Kidney glomerular epithelial cell (primary cell): ENCODE measurements around the gene PTP4A2.
A peak's percentile ranks its signal among the peaks of the same experiment; 100 is the strongest.
"Not testable (repeated sequence)": the region's sequence is repeated elsewhere in the genome, so short reads cannot be mapped to it uniquely, and the experiment has no call there.

Source experiments
- DNase-seq: peaks from one replicate; lab custom pipeline; 2025; lab: John Stamatoyannopoulos, UW

Gene PTP4A2

DNA sequence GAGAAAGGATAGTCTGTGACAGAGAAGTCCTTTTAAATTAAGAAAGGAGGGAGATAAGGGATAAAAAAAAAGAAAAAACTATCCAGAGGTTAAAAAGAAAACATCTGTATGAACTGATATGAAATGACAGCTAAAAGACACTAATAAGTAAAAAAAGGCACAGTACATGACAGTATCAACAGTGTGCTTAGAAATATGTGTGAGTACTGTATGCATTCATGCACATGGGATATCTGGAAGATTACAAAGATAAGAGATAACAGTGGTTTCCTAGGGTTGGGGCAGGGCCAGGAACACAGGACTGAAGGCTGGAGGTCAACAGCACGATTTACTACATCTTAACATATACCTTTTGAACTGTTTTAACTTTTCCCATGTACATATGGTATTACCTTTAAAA lies 13.3 kb downstream of the PTP4A2 start:
- DNase-seq, result no peak

GRCh38 chr1:31923901-31924535 lies 14.2 kb downstream of the PTP4A2 start:
- DNase-seq, result no peak

DNA sequence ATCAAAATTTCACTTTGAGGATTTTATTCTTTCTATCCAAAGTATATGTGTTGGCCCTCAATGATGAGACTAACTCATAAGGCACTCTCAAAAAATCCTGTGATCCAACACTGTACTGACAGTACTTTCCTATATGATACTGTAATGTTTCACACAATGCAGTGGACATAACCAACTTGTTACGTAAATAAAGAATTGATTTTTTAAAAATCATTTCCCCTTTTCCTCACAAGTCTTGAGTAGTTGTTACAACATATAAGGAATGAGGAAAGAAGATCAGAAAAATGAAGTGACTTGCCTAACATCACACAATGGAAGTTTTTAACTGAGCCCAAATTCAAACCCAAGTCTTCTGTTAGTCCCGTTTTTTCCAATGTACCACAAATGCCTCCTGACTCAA lies 17.2 kb downstream of the PTP4A2 start:
- no peak for DNase-seq

DNA sequence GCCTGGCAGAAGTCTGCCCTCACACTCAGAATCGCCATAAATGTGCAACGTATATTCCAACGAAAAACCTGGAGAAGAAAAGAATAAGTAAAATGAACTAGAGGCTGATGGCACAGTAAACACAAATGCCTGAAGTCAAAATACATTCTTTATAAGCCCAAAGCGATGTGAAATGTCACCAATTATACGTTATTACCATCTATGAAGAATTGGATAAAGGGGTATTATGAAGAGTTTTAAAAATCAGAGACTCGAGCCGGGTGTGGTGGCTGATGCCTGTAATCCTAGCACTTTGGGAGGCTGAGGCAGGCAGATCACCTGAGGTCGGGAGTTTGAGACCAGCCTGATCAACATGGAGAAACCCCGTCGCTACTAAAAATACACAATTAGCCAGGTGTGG lies 18.6 kb downstream of the PTP4A2 start:
- DNase-seq, result no peak

- DNase-seq, result no peak
Observed at GRCh38 chr1:31915438-31915837, 22.7 kb downstream of the PTP4A2 start.

- no peak for DNase-seq
Observed at GRCh38 chr1:31913968-31914367, 24.2 kb downstream of the PTP4A2 start.

DNA sequence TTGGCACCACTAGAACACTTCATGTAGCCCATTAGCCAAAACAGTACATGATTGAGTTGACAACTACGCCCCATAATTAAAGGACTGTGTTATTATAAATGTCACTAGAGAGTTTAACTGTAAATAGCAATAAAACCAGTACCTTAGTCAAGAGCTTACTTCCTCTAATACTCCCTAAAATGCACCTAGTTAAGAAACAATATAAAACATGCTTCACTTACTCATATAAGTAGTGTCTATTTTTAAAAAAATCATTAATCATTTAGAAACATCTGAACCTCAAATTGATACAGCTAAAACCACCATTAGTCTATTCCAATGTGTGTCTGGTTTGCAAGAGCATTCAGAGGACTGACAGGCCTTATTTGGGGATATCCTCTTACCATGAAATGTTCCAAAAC lies 25.3 kb downstream of the PTP4A2 start:
- no peak for DNase-seq

DNA sequence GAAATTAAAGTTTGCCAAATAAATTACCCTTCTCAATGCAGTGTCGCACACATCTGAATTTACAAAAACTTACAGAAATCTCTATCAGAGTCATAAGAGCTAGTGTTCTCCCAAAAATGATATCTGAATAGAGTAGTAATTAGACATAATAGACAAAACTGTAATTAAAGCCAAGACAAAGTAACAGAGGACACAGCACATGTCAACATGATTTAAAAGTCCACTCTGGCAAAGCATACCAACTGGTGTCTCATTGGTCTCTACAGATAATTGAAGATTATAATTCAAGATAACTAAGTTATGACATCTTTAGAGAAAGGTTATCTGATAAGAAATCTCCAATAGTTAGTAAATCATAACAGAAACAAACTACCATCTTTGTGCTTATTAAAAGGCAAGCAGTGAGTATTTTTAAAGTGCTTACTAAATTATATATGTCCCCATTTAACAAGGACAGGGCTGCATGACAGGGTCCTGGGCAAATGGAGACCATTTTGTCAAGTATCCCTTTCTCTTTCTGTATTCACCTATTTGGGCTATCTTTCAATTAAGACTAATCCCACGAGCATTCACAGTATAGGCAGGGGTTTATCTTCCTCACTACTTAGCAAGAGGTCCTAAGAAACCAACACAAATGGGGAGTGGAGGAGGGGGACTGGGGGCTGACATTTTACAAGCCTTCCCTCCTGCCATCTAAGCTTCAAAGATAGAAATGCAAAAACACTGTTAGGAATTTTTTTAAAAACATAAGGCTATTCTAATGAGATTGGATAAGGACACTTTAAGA lies 26.0 kb downstream of the PTP4A2 start:
- no peak for DNase-seq

DNA sequence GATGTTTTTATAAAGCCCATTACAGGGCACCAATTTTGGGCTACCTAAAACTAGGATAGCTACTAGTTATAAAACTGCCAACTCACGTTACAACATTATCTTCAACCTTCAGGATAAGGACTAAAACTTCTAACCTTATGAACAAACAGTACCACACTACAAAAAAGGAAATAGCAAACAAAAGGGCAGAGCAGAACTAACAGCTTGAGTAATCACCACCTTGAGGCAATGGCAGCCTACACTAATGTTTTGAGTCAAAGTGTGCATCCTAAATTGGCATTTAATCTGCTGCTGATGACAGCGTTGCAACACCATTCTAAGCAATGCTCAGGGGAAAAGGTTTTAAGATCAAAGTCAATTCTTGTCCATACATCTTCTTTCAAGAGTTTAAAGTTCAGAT lies 27.2 kb downstream of the PTP4A2 start:
- DNase-seq, result no peak

DNA sequence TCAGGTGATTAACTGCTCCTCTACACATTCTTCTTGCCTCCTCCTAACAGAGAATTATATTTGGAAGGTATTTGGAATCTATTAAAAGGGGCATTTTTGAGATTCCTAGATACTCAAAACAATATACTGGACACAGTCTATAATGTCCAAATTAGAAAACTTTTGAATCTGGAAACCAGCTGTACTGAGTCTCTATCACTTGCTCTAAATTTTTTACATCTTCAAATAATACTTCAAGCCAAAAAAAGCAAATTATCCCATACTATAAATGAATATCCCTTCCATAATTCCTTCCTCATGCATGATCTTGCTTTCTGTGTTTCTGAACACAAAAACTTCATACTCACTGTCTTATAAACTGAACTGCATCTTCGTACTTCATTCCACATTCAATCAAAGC lies 28.5 kb downstream of the PTP4A2 start:
- no peak for DNase-seq

DNA sequence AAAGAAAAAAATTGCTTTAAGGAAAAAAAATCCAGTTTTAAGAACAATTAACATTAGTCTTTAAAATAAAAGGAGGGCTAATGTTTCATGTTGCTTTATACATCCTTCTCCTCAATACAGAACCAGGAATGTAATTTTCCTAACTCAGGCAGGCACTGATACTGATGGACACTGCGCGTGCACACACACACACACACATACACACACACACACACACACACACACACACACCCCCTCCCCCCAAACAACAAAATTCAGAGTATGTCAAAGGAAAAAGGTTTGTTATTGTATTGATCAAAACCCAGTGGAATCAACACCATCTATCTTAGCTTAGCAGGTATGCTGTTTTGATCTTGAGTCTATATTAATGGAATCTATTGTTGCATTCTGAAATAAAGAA lies 31.6 kb downstream of the PTP4A2 start:
- no peak for DNase-seq

GRCh38 chr1:31905681-31906080 lies 32.5 kb downstream of the PTP4A2 start:
- DNase-seq, result no peak

GRCh38 chr1:31905093-31905509 lies 33.1 kb downstream of the PTP4A2 start:
- DNase-seq, result no peak

- no peak for DNase-seq
Observed at GRCh38 chr1:31904339-31905092, 33.7 kb downstream of the PTP4A2 start.

DNA sequence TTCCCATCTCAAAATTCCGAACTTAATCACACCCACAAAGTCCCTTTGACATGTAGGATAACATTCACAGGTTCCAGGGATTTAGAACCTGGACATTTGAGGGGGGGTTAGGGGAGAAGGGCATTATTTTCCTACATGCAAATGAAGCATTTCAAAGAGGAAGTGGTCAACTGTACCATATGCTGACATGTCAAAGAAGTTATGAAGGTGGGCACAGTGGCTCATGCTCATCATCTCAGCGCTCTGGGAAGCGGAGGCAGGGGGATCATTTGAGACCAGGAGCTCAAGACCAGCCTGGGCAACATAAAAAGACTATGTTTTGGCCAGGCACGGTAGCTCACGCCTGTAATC lies 35.7 kb downstream of the PTP4A2 start:
- DNase-seq, result no peak

GRCh38 chr1:31901838-31902509 lies 36.2 kb downstream of the PTP4A2 start:
- DNase-seq, result no peak

- DNase-seq, result no peak
Observed at GRCh38 chr1:31900790-31901189, 37.4 kb downstream of the PTP4A2 start.

DNA sequence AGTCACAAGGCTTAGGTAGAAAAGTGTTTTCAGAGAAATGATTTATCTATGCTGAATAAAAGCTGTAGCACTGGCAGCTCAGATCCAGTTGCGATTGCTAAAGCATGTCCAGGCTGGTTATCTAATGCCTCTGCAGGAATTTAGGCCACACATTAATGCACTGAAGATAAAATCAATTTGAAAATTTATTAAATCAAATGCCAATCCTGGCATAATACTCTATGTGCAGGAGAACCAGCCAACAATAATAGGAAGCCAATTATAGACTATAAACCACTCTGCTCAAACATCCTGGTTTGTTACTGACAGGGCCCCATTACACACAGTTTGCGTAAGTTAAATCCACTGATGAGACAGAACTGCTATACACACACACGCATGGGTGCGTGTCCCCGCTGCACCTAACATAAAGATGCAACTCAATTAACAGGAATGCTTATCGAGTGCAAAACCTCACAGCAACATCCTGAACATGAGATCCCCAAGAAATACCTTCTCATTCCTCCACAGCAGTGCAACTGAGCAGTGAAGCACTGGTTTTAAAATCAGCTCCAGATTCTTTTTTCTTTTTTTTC lies 40.6 kb downstream of the PTP4A2 start:
- DNase-seq, result no peak

DNA sequence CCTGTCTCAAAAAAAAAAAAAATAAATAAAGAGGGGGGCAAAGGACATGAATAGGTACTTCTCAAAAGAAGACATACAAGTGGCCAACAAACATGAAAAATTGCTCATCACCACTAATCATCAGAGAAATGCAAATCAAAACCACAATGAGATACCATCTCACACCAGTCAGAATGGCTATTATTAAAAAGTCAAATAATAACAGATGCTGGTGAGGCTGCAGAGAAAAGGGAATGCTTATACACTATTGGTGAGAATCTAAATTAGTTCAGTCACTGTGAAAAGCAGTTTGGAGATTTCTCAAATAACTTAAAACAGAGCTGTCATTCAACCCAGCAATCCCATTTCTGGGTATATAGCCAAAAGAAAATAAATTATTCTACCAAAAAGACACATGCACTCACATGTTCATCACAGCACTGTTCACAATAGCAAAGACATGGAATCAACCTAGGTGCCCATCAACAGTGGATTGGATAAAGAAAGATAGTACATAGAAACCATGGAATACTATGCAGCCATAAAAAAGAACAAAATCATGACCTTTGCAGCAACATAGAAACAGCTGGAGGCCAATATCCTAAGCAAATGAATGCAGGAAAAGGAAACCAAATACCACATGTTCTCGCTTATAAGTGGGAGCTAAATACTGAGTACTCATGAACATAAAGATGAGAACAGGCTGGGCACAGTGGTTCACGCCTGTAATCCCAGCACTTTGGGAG lies 42.5 kb downstream of the PTP4A2 start:
- not testable (repeated sequence) for DNase-seq

DNA sequence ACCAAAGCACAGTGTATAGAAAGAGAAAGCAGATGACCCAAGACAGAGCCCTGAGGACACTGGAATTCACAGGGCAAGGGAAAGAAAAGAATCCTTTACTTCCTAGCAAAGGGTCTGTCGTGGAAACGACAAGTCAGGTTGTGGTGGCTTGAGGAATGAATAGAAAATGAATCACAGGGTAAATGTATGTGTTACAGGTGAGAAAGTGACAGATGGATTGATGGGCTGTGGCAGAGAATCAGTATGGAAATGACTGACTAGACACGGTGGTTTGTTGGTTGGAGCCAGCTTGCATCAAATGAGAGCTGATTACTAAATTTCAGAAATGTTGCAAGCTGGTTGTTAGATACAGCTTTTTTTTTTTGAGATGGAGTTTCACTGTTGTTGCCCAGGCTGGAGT lies 46.9 kb downstream of the PTP4A2 start:
- DNase-seq, result peak; percentile 36

DNA sequence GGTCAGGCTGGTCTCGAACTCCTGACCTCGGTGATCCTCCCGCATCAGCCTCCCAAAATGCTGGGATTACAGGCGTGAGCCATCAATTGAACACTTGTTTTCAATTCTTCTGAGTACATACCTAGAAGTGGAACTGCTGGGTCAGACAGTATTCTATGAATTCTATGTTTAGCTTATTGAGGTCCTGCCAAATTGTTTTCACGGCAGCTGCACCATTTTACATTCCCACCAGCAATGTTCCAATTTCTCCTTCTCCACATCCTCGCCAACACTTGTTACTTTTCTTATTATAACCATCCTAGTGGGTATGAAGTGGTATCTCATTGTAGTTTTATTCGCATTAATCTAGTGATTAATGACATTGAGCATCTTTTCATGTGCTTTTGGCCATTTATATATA lies 49.9 kb downstream of the PTP4A2 start:
- no peak for DNase-seq

DNA sequence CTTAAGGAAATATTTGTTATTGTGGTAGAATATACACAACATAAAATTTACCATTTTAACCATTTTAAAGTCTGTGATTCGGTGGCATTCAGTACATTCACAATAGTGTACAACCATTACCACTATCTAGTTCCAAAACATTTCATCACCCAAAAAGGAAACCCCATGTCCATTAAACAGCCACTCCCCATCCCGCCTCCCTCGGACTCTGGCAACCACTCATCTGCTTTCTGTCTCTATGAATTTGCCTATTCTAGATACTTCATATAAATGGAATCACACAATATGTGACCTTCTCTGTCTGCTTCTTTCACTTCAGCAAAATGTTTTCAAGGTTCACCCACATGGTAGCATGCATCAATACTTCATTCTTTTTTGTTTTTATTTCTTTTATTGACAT lies 51.3 kb downstream of the PTP4A2 start:
- no peak for DNase-seq
